ENCODE measurements around the gene CLEC4C. TPM values are rescaled to one million over a fixed set of nuclear protein-coding genes. Genes with fewer than 3 reads are reported as not detected.

Gene CLEC4C
- total and polyA plus RNA-seq, 7 donors = not detected

DNA sequence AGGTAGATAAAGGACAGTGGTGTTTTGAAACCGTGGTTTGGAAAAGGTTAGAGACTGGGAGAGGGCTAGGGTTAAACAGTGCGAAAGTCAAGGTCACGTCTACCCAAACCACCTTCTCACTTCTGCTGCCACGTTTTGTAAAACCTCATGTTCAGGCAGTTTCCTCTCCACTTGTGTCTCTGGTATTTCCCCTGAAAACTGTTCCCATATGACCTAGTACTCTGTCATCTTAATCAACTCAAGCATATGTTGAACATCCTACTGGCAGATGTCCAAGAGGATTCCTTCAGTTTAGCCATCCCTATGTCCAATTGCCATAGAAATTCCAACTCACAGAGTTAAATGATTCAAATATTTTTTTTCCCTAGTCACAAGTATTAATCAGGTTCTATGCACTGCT lies 17.4 kb downstream of the CLEC4C start:
- H3K9me3 ChIP-seq = no peaks in the 10 kb centered on the region
- H3K27me3 ChIP-seq (ENCODE audit: insufficient read depth in 3 of 3, low read length in 2 of 3) = no peaks in the 10 kb centered on the region
- intact Hi-C loops (cut with DNase I) = no loop called here
- no peak overlapping the region for H3K27ac ChIP-seq
- no peak for TF ChIP-seq CTCF (IDR thresholded peaks at IDR 0.05)
- no peak overlapping the region for H3K4me3 ChIP-seq
- DNase-seq (no peak), ATAC-seq (no peak)
- WGBS, 3 donors = 38 to 45% (median 40%) methylated on average over 4 of the region's 4 CpGs
- no peaks in the 10 kb centered on the region for H3K36me3 ChIP-seq (ENCODE audit: insufficient read depth in 1 of 2, low read depth in 1 of 2)
- no peaks in the 10 kb centered on the region for H3K4me1 ChIP-seq

- ATAC-seq (no peak), DNase-seq (no peak)
- no peaks in the 10 kb centered on the region for H3K4me1 ChIP-seq
- TF ChIP-seq CTCF (IDR thresholded peaks at IDR 0.05) = no peak
- intact Hi-C loops (cut with DNase I) = no loop called here
- H3K9me3 ChIP-seq = no peaks in the 10 kb centered on the region
- H3K36me3 ChIP-seq (ENCODE audit: insufficient read depth in 1 of 2, low read depth in 1 of 2) = no peaks in the 10 kb centered on the region
- no peaks in the 10 kb centered on the region for H3K27me3 ChIP-seq (ENCODE audit: insufficient read depth in 3 of 3, low read length in 2 of 3)
- WGBS, 3 donors = 17 to 48% (median 37%) methylated on average over 3 of the region's 3 CpGs
- no peak overlapping the region for H3K4me3 ChIP-seq
- no peak overlapping the region for H3K27ac ChIP-seq
Observed at GRCh38 chr12:7723926-7724325, 23.2 kb downstream of the CLEC4C start.

- H3K27me3 ChIP-seq (ENCODE audit: insufficient read depth in 3 of 3, low read length in 2 of 3) = no peaks in the 10 kb centered on the region
- H3K4me1 ChIP-seq = no peaks in the 10 kb centered on the region
- intact Hi-C loops (cut with DNase I) = no loop called here
- H3K9me3 ChIP-seq = no peaks in the 10 kb centered on the region
- no peak for TF ChIP-seq CTCF (IDR thresholded peaks at IDR 0.05)
- H3K36me3 ChIP-seq (ENCODE audit: insufficient read depth in 1 of 2, low read depth in 1 of 2) = no peaks in the 10 kb centered on the region
- H3K27ac ChIP-seq = no peak overlapping the region
- H3K4me3 ChIP-seq = no peak overlapping the region
- 64 to 66% (median 64%) methylated on average over 15 of the region's 15 CpGs for WGBS, 3 donors
- no peak for DNase-seq
- no peak for ATAC-seq
Observed at GRCh38 chr12:7719946-7720730, 27.0 kb downstream of the CLEC4C start.

- 11 to 18% (median 15%) methylated on average over 5 of the region's 5 CpGs for WGBS, 3 donors
- Histone ChIP-seq H3K27me3 (ENCODE audit: insufficient read depth in 3 of 3, low read length in 2 of 3) (no peaks in the 10 kb centered on the region), H3K36me3 (ENCODE audit: insufficient read depth in 1 of 2, low read depth in 1 of 2) (no peaks in the 10 kb centered on the region), H3K4me3 (no peak overlapping the region), H3K9me3 (no peaks in the 10 kb centered on the region), H3K4me1 (no peaks in the 10 kb centered on the region), H3K27ac (no peak overlapping the region)
- no peak for ATAC-seq
- TF ChIP-seq CTCF (IDR thresholded peaks at IDR 0.05) = no peak
- no peak for DNase-seq
- intact Hi-C loops (cut with DNase I) = no loop called here
Observed at GRCh38 chr12:7716381-7716780, 30.8 kb downstream of the CLEC4C start.

All from psoas muscle (tissue), 8 donors.